NOMO-1 treated with dmso at 0.1 percent for 144 hours (cell line): ENCODE measurements around the gene EXOG.

Experiments used
- DNase-seq: peaks from one replicate; lab custom pipeline; 2025; ENCODE audit not compliant: unreplicated experiment; lab: John Stamatoyannopoulos, UW

Gene EXOG

DNA sequence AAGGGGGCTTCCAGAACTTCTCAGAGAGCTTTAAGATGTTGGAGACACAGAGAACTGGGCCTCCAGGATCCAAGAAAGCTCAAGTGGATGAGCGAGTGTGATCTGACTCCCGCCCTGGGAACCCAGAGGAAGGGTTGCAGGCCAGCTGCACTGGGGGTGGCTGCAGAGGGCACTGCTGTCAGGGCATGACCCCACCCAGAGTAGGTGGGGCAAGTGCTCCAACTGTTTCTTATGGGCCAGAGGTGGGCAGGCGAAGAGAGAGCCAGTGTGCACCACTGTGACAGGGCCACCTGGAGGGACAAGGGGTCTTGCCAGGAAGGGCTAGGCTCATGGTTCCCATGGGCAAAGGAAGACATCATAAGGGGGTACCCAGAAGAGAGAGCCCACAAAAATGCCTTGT, 48.8 kb downstream of the EXOG start:
- DNase-seq = no peak

DNA sequence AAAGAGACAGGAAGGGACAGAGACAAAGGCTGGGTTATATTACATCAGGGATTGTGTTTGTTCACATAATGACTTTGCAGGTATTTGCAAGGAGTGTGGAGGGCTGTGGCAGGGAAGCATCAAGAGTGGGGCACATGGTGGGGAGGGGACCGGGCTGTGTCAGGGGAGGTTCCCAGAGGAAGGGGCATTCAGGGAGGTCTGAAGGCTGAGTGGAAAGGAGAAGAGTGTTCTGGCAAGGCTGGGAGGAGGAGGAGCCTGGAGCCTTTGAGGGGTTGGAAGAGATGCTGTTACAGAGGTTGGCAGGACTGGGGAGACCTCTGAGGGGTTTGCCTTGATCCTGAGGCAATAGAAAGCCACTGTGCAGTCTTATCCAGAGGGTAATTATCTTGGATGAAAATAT, 49.4 kb downstream of the EXOG start:
- no peak for DNase-seq

- no peak for DNase-seq
Observed at GRCh38 chr3:38545983-38546382, 49.8 kb downstream of the EXOG start.

DNA sequence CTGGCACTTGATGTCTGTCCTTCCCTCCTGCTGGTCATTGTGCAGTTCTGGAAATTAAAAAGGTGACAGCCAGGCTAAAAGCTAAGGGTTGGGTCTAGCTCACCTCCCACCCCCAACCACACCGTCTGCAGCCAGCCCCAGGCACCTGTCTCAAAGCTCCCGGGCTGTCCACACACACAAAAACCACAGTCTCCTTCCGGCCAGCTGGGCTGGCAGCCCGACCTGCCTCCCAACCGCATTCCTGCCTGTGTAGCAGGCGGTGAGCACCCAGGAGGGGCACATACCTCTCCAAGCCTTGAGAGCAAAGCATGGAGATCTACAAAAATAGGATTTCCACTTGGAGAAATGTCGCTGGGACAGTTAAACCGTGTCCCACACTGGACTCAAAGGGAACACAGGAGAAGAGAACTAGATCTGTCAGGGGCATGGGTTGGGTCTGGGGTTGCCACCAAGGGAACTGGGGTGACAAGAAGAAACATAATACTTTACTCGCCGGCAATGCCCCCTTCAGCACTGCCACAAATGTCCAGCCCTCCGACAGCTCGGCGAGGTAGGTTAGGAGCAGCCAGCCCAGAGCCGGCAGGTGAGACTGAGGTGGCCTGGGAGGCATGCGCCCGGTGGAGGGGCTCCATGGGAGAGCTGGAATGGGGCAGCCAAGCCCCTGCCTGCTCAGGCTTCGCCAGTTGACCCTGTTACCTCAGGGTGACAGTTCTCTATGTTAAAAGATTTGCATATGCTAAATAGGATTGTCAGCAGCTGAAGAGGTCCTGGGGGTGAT, 52.2 kb downstream of the EXOG start:
- DNase-seq = no peak

- no peak for DNase-seq
Observed at GRCh38 chr3:38549082-38549481, 52.9 kb downstream of the EXOG start.

GRCh38 chr3:38549486-38549885, 53.3 kb downstream of the EXOG start:
- DNase-seq = no peak

GRCh38 chr3:38549957-38550840, 54.1 kb downstream of the EXOG start:
- no peak for DNase-seq

DNA sequence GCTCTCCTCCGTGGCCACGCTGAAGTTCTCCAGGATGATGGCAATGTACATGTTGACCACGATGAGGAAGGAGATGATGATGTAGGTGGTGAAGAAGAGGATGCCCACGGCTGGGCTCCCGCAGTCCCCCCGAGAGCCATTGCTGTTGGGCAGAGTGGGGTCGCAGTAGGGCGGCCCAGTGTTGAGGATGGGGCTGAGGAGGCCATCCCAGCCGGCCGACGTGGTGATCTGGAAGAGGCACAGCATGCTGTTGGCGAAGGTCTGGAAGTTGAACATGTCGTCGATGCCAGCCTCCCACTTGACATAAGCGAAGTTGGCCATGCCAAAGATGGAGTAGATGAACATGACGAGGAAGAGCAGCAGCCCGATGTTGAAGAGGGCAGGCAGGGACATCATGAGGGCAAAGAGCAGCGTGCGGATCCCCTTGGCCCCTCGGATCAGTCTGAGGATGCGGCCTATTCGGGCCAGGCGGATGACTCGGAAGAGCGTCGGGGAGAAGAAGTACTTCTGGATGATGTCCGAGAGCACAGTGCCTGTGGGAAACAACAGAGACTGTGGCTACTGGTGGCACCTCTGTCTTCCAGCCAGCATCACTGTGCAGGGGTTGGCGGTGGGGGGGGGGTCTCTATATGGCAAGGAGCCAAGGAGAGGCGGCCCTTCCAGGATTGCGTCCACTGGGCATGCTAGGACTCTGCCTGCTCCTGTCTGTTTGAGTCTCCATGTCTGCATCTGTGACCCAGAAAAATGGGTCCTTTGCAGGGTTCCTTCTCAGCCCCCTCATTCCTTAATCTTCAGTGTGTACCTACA, 55.1 kb downstream of the EXOG start:
- no peak for DNase-seq

DNA sequence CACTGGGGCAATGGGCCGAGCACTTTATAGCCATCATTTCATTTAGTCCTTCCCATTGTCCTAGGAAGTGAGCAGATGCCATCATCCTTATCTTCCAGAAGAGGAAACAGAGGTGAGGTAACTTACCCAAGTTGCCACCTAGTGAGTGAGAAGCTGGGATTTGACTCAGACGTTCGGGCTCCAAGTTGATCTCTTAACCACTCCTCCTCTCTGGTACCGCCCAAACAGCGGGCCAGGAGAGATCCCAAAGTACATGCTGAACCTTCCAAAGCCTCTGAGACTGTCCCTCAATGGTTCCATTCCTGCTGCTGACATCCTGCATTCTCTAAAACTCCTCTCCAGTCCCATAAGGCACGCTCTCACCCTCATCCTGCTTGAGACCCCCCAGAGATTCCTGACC, 56.2 kb downstream of the EXOG start:
- DNase-seq = no peak

DNA sequence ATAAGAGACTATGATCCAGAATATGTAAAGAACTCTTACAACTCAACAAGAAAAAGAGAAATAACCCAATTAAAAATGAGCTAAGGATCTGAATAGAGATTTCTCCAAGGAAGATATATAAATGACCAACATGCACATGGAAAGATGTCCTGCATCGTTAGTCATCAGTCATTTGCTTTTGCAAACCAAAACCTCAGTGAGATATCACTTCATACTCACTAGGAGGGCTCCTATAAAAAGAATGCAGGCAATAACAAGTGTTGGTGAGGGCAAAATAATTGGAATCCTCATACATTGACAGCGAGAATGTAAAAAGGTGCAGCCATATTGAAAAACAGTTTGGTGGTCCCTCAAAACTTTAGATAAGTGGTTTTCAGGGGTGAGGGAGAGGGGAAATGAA, 56.9 kb downstream of the EXOG start:
- no peak for DNase-seq

- DNase-seq = no peak
Observed at GRCh38 chr3:38554127-38554827, 58.1 kb downstream of the EXOG start.

DNA sequence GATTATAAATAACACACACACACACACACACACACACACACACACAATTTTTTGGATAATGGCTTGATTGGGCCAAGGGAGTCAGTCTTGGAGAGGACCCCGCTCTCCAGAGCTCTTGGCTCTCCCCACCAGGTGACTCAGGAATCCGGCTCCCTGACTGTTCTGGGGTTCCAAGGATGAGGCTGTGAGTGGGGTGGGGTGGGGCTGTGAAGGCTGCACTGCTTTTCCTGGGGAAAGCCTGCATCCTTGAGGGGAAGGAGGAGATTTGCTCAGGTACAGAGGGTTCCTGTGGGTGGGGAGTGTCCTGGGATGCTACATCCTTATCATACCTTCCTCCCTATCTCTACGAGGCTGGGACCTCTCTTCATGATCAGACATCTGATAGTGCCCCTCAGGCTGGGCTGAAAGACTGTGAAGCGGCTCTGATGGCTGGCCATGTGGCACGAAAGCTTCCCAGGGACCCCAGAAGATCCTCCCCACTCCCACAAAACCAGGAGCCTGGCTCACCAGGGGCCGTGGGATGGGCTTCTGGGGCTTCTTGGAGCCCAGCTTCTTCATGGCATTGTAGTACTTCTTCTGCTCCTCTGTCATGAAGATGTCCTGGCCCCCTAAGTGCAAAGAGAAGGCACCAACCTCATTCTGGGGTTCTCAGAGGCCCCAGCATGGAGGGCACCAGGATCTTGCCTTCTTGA, 59.2 kb downstream of the EXOG start:
- DNase-seq = no peak

- no peak for DNase-seq
Observed at GRCh38 chr3:38555926-38556325, 59.8 kb downstream of the EXOG start.

DNA sequence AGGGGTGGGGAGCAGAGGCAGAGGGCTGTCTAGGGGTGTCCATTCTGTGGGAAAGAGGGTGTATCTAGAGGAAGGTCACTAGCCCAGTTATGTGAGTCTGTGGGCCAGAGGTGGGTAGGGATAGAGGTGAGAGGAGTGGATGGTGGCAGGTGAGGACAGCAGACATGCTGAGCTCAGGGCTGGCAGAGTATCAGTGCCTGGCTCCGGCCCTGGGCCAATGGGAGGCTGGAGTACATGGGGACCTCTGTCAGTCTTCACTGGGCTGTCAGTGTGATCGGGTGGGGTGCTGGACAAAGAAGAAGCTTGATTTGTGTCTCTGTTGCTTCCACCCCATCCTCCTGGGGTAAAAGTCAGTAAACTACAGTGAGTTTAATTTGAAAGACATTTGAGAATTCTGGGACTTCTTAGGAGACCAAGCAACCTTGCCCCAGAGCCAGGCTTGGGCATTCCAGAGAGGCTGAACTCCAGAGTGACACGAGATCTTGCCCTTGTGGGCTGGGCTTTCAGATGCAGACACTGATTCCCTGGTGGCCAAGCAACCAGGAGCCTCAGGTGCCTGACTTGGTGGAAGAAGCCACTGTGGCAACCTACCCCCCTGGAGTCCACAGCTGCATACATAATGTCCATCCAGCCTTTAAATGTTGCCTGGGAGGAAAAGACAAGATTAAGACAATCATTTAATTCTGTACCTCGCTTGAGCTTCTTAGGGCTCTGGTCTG, 60.7 kb downstream of the EXOG start:
- no peak for DNase-seq

GRCh38 chr3:38558864-38559263, 62.7 kb downstream of the EXOG start:
- DNase-seq = no peak

- DNase-seq = no peak
Observed at GRCh38 chr3:38560284-38560683, 64.1 kb downstream of the EXOG start.

DNA sequence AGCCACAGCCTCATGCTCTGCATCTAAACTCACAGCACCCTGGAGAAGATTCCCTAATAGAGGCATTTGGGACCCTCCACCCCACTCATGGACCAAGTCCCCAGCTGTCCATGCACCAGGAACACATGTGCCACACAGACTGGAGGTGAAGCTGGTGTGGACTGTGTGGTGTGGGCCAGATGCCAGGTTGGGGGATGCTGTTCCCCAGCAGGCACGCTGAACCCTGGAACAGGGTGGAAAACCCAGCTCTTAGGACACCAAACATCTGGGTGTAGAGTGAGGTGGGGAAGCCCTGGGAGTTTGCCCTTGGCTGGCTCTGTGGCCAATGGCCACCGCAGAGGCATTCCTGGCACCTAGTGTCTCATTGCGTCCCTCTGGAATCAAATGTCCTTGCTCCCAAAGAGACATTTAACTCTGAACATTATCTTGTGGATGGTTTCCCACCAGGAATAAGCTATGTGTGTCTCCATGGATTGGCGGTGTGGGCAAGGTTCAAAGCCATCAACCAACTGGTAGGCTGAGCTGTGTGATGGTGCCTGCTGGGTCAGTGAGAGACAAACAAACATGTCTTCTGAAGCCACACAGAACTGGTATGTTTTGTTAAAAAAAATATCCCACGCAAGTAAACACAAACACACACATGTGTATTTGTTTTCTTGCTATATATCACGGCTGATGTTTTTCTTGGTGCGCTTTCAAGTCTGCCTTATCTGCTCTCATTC, 65.0 kb downstream of the EXOG start:
- DNase-seq = no peak

DNA sequence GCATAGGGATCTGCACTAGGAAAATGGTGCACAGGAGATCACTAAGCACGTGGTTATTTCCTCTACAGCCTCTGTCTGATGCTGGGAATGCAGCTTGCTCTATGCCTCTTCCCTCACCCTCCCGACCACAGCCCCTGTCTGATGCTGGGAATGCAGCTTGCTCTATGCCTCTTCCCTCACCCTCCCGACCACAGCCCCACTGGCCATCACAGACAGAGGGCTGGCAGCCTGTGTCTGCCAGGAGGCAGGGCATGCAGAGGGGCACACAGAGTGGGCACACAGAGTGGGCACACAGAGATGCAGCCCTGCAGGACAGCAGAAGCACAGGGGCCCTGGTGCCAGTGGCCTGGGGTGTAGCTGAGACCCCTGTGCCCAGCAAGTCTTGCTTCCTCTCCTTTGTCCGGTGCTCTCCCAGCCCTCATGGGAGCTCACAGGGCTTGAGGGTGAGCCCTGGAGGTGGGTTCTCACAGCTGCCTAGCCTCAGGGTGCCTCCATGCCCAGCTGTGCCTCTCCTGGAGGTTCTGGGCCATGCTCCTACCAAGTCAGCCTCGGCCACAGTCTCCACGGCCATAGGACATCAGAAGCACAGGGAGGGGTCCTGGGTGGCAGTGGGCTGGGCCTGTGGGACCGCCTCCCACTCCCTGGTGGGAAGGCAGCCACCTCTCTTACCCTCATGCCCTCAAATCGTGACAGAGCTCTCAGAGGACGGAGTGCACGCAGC, 65.8 kb downstream of the EXOG start:
- DNase-seq = no peak
